ENCODE measurements around the gene RUSF1.

Gene RUSF1

DNA sequence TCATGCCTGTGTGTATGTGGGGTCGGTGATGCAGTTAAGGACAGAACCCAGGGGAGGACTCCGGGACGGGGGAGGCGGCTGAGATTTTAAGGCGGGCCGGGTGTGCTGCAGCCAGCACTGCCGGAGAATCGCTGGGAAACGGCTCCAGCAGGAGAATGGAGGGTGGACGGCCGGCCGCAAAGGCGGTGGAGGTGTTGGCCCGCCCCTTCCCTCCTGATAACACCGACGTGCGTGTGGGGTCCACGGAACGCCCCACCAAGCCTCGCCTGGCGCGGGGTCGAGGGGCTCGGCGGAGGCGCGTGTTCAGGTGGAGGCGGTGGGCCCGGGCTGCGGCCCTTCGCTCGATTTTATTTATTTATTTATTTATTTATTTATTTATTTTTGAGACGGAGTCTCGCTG is 66.2 kb downstream of the RUSF1 start:
- Mint-ChIP-seq H3K4me3 (peak overlapping the region; percentile 77), H3K9me3 (no peaks in the 10 kb centered on the region), H3K27me3 (ENCODE audit: low read depth) (peaks cover 5% of the 10 kb centered on the region), H3K36me3 (ENCODE audit: low read depth) (no peaks in the 10 kb centered on the region), H3K27ac (peak overlapping the region; percentile 21), H3K4me1 (ENCODE audit: low read depth) (peaks cover 17% of the 10 kb centered on the region)

DNA sequence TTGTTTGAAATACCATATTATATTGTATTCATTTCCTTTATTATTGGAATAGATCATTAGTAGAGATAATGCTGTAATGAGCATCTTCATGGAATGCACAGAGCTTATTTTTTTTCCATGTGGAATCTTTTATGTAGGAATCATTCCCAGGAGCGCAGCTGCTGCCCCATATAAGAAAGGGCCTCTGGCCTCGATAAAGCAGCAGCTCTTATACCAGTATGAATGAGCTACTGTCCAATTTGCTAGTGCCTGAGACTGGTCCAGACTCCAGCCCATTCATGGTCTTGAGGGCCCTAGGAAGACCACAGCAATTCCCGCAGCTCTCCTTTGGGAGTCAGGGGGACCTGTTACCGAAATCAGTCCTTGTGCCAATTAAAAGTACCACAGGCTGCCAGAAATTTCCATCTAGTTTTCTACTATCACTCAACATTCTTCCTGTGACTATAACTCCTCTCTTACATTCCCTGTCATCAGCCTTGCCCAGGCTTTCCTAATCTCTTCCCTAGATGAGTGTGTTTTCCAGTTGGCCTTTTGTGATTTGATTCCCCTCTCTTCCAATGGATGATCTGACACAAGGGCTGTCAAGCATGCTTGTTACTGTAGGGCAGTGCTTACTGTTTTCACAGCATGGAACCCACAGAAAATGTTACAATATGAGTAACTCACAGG is 67.5 kb downstream of the RUSF1 start:
- H3K27ac Mint-ChIP-seq = no peak overlapping the region
- H3K9me3 Mint-ChIP-seq = no peaks in the 10 kb centered on the region
- peaks cover 14% of the 10 kb centered on the region for H3K4me1 Mint-ChIP-seq (ENCODE audit: low read depth)
- H3K36me3 Mint-ChIP-seq (ENCODE audit: low read depth) = no peaks in the 10 kb centered on the region
- H3K4me3 Mint-ChIP-seq = no peak overlapping the region
- H3K27me3 Mint-ChIP-seq (ENCODE audit: low read depth) = peaks cover 5% of the 10 kb centered on the region

DNA sequence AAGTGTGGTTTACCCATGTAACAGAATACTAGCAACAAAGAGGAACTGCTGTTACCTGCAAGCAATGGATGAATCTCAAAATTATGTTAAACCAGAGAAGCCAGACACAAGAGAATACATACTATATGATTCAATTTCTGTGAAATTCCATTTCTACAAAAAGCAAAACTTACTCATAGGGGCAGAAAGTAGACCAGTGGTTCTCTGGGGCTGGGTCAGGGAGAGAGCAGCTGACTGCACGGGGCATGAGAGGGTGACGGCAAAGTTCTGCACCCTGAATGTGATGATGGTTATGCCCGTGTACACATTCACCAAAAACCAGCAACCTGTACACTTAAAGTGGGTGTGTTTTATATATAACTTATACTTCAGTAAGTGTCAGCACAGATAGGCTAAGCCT is 68.7 kb downstream of the RUSF1 start:
- Mint-ChIP-seq H3K36me3 (ENCODE audit: low read depth) (no peaks in the 10 kb centered on the region), H3K27ac (no peak overlapping the region), H3K9me3 (no peaks in the 10 kb centered on the region), H3K4me3 (no peak overlapping the region), H3K27me3 (ENCODE audit: low read depth) (no peaks in the 10 kb centered on the region), H3K4me1 (ENCODE audit: low read depth) (peaks cover 13% of the 10 kb centered on the region)
